Islet of Langerhans (tissue), 1 donor: Measurements from ENCODE around the gene HSPB8.

ENCODE experiments used
- FAIRE-seq: peaks from one replicate; lab custom pipeline; 2011; peaks lifted over from hg19 to GRCh38; lab: Jason Lieb, UNC

The HSPB8 gene, protein sequence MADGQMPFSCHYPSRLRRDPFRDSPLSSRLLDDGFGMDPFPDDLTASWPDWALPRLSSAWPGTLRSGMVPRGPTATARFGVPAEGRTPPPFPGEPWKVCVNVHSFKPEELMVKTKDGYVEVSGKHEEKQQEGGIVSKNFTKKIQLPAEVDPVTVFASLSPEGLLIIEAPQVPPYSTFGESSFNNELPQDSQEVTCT

DNA sequence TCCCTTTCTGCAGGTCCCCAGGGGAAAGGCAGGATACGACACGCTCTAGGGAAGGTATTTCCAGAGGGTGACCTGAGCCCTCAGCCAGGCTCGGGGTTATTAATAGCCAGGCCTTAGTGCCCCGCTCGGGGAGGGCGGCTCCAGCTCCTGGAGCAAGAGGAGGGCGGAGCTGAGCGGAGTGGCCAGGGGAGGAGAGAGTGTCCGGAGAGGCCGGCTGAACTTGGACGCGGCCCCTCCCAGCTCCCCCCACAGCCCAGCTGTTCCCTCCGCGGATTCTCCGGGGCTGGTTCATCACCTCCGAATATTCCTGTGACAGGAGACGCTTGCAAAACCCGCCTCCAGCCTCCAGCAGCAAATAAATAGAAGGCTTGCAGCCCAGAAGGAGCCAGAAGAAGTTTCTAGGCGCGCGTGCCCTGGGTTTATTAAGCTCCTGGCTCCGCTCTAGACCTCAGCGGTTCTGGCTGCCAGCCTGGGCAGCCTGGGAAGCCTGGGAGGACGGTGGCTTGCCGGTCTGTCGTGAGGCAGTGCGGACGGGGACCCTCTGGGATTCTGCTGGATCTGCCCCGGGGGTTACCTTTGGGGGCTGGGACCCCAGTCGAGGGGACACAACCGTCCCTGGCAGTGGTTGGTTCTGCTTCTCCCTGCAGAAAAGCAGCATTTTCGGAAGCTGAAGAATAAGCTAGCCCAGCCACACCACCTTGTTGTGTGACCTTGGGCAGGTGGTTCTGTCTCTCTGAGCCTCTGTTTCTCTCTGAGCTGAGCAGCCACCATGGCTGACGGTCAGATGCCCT is at the start of gene HSPB8:
HSPB8 (plus strand) TSS at position 388 of the 791 bp plus-strand sequence; CDS start at position 770, 382 bp downstream.
- no peak for FAIRE-seq

DNA sequence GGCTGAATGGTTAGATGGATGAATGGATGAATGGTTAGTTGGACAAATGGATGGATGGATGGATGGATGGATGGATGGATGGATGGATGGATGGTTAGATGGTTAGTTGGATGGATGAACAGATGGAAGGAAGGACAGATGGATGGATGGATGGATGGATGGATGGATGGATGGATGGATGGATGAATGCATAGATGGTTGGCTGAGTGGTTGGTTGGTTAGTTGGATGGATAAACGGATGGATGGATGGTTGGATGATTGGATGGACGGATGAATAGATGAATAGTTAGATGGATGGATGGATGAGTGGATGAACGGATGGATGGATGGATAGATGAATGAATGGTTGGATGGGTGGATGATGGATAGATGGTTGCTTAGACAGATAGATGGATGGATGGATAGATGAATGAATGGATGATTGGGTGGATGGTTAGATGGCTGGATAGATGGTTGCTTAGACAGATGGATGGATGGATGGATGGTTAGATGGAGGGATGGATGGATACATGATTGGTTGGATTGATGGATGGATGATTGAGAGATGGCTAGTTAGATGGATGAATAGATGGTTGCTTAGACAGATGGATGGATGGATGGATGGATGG is 48.8 kb upstream of the HSPB8 start:
- FAIRE-seq: no peak

DNA sequence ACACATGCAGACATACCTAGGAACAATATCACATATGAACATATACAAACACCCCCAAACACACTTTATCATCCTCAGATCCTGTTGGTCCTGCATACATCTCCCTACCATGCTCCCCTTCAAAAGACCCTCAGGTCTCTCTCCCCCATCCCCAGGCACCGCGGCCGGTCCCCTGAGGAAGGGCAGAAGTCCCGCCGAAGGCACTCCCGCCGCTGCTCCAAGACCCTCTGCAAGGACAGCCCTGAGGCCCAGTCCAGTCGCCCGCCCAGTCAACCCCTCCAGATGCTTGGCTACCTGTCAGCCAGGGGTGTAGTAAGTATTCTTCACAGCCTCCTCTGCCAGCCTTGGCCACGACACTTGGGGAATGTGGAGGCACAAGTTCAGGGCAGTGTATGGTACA is 48.2 kb upstream of the HSPB8 start:
- FAIRE-seq: no peak

DNA sequence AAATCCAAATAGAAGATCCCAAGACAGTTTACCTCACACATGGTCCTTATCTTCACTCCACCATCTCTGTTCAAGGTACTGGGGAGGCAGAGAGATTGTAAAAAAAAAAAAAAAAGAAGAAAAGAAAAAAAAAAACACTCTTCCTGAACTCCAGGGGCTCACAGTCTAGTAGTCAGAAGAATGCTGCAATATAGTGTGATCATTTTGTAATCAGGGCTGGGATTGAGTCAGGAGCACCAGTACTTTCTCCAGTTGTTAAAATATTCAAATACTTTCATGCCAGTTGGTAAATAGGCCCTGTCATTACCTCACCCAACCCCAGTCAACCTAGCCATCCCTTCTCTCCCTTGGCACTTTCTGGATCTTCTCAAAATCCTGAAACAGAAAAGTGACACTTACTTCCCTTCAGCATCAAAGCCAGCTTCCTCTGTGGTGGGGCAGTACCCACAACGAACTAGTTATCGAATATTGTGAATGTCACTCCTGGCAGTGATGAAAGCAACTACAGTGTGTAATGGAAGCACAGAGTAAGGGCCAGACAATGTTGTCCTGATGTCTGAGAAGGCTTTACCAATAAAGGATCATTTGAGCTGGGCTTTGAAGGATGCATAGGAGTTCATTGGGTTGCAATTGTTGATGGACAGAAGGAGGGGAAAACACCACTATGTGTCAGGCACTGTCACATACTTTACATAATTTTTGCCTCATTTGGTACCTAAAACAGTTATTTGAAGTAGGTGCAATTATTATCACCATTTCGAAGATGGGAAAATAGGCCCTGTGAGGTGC is 44.3 kb upstream of the HSPB8 start:
- FAIRE-seq: no peak

DNA sequence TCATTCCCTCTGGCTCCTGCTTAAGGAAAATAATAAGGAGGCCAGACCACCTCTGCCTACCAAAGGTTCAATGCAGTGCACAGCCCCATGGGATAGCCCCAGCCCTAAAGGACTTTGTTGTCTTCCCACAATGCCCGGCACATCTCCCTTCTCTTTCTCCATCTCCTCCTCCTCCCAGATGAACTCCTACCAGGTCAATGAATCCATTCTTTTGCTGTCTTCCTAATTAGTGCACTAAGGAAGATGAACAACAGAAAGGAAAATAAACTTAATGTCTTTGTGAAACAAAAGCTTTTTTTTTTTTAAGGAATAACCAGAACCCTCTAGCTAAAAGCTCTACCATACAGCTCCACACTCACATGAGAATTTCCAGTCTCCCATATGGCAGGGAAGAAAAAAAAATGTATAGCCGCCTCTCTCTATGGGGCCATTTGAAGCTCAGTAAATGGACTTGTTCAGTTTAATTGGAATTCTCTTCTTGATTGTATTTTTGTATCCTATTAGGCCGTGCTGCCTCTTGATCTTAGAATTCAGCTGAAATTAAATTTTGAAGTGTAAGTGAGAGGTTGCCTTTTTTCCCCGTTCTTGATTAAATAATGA is 41.8 kb upstream of the HSPB8 start:
- no peak for FAIRE-seq

DNA sequence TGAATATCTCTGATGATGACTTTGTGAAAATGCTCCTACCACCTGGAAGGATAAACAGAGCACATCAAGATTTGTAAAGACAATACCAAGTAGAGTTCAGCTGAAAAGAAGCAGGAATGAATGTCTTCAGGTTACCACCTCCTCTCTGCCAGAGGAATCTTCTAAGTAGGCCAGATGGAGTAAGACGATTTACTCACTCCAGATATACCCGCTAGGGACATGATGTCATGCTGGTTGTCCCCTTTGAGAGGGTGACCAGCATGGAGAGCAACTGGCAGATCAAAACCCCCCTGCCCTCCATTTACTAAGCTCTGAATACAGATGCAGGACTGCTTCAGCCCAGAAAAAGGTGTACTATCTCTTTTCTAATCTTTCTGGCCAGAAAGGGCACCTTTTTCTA is 39.3 kb upstream of the HSPB8 start:
- FAIRE-seq: no peak

DNA sequence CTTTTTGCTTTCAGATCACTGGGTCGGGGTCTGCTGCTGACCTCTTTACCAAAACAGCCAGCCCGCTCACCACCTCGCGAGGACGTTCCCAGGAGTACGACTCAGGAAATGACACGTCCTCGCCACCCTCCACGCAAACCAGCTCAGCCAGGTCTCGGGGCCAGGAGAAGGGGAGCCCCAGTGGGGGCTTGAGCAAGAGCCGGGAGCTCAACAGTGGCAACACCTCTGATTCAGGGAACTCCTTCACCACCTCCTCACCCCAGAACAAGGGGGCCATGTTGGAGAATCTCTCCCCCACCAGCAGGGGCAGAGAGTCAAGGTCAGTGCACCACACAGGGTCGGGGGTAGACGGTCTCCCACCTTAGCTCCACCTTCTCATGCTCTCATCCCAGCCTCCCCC is 33.4 kb upstream of the HSPB8 start:
- FAIRE-seq: no peak

DNA sequence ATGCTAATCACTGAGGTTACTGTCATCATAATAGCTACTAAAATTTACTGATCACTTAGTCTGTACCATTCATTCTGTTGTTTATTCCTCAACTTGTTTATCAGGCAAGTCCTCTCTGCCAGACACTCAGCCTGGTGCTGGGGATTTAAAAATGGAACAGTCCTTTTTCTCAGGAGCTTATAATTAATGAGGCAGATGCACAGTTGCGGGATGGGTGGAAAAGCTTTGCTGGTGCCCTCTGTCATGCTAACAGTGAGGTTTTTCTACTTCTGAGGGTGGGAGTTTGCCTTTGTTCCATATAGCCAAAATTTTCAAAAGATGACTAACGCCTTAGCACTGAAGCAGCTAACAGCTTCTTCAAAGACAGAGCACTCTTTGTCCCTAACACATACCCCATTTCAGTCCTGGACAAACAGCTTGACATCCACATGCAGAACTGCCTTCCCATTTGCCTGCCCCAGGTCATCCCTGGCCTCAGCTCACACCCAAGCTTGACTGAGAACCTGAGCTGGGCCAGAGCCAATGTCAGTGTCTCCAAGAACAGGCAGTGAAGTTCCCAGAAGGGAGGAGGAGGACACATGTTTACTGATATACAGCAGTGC is 30.8 kb upstream of the HSPB8 start:
- FAIRE-seq: no peak

DNA sequence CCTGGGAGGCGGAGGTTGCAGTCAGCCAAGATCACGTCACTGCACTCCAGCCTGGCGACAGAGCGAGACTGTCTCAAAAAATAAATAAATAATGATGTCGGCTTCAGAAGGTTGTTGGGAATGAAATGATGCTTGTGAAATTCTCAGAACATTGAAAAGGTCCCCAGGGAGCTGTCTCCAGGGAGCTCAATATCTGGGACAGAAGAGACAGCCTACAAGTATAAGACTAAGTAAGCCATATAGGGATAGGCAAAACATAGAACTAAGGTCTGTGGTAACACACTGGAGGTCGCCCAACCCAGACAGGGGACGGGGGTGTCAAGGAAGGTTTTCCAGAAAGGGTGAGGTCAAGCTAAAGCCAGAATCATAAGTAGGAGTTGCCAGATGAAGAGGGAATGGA is 29.5 kb upstream of the HSPB8 start:
- no peak for FAIRE-seq

DNA sequence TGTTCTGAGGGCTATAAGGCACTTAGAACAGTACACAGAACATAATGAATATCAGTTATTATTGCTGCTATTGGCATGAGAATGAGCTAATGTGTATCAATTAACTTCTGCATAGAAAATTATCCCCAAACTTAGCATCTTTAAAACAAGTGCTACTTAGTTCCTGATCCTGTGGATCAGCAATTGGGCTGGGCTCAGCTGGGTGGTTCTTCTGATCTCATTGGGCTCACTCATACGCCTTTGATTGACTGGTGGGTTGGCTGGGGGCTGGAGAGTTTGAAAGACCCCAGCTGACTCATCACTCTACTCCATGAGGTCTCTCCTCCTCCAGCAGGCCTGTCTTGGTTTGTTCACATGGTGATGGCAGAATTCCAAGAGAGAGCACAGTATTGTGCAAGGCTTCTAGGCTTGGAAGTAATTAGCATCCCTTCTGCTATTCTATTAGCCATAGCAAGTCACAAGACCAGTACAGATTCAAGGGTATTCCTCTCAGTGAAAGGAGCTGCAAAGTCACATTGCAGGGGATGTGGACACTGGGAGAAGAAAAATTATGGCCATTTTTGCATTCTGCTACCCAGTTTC is 27.2 kb upstream of the HSPB8 start:
- FAIRE-seq: no peak

DNA sequence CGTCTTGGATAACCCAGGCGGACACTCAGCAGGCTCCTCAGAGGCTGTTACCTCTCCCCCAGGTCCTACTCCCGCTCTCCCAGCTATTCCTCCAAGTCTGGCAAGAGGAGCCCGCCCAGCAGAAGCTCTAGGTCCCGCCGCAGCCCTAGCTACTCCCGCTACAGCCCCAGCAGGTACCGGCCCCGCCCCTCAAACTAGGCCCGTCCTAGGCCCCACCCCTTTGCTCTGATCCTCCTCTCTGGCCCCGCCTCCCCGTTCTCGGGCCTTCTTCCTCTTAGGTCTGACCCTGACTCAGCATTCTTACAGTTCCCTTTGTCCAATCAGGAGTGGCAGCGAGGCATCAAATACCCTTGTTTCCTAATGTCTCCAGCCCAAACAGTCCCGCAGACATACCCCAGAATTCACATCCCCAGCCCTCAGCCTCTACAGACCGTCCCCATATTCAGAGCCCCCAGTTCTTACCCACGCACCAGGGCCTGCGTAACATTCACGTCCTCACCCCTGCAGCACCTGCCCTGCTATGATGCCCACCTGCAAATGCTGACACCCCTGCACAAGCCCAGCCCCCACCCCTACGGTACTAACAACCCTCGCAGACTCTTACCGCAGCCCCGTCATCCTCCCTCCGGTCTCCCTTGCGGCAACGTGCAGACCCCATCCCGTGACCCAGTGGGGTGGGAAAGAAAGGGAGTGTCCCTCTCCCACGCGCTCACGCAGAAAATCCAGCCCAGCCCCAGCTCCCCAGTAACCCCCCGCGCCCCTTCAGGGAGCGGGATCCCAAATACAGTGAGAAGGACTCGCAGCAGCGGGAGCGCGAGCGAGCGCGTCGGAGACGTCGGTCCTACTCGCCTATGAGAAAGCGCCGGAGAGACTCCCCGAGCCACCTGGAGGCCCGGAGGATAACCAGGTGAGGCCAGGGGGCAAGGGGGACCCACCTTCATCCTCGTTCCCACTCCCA is 25.0 kb upstream of the HSPB8 start:
- no peak for FAIRE-seq

DNA sequence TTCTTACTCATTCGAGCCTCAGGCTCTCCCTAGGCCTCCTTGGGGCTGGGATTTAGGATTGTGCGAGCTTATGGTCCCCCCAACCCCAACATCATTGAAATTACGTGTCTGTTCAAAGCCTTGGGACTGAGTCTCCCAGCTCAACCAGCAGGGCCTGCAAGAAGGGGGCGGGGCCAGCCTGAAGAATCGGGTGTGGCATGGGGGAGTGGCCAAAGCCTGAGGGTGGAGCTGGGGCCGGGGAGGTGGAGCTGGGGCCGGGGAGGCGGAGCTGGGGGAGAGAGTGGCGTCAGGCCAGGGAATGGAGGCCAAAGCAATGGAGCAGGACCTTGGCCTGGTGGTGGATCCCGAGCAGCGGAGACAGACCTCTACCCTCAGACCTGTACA is 24.3 kb upstream of the HSPB8 start:
- no peak for FAIRE-seq

DNA sequence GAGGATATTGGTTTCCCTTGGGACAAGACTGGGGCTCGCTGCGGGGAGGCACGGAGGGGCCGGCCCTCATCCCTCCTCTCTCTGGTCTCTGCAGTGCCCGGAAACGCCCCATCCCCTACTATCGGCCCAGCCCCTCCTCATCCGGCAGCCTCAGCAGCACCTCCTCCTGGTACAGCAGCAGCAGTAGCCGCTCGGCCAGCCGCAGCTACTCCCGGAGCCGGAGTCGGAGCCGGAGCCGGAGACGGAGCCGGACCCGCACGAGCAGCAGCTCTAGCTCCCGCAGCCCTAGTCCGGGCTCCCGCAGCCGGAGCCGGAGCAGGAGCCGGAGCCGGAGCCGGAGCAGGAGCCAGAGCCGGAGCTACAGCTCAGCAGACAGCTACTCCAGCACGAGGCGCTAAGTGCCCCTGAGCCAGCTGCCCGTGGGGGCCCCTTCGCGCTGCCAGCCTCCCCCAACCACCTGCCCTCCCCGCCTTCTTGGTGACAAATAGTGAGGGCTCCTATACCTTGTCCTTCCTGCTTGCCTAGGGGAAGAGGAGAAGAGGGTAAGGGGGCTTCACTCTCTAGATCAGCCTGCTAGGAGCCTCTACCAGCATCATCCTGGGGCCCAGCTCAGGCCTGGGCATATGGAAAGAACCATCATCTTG is 22.2 kb upstream of the HSPB8 start:
- no peak for FAIRE-seq

DNA sequence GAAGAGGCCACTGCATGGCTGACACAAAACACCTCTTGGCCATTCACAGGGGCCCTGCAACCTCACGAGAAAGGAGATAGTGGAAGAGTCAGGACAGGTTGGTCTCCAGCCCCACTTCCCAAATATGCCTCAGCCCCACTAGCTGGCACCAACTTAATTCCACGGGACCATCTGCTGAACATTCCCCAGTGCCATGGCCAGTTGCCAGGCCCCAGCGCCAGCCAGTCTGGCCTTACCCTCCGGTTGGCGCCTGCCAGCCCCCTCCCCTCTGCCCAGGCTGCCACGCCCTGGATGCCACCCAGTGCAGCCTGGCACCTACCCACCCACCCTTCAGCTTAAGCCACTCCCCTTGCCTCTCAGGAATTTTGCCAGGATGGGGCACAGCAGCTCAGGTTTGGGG is 21.2 kb upstream of the HSPB8 start:
- no peak for FAIRE-seq

DNA sequence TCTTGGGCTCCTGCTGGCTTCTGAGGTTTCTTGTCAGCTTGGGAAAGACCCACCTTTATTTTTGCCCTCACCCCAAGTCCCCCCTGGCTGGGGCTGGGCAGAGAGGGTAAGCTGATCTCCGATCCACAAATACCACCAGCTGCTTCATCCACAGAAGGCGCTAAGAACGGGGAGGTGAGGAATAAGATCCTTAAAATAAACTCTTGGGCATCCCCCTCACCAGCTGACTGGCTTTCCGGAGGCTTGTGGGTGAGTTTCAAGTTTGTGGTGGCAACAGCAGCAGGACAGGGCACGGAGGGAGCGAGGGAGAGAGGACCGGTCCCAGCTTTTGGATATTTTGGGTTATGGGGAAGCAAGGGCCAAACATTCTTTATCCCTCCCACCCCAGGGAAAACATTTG is 20.8 kb upstream of the HSPB8 start:
- no peak for FAIRE-seq

DNA sequence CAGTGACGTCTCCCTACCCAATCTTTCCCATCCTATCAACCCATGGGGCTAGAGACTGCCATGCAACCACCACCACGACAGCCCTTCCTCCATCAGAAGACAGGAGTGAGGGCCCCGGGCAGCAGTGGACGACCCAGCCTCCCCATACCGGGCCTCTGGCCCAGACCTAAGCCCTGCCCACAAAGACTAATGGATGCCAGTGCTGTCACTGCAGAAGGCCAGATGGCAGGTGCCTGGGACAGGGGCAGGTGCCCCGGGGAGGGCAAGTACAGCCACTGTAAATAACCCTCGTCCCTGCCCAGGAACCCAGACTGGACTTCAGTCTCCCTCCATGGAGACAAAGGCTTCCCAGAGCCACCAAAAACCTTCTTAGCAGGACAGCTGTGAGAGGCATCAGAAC is 20.3 kb upstream of the HSPB8 start:
- no peak for FAIRE-seq

DNA sequence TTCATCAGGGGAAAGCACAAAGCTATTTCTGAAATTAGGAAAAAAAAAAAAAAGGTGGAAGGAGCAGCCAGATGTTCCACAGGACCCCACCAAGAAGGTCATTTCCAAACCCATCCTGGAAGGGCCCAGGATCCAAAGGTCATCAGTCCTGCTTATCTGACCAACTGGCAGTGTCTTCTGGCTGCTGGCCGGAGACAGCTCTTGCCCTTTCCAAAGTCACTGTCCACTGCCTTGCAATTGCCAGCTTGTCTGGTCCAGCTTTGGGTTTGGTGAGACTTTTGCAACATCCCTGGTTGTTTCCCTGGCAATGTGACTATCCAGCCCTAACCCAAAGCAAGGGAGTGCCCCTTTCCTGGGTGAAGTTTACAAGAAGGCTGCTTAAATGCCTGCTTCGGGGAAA is 18.9 kb upstream of the HSPB8 start:
- FAIRE-seq: no peak

DNA sequence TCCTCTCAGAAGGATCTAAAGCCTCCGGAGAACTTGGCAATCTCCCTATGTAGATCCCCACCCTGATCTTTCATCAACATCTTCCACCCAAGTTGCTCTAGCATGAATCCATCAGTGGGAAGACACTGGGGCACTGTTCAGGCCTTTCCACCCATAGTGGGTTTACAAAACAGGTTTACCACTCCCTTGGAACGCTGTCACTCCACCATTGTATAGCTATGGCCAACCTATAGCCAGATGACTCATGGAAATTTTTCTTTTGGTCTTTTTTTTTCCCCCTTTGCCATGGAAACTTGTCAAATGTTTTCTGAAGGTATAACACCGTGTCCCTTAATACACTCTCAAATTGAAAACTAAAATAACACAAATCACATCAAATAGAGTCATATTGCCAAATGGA is 10.8 kb upstream of the HSPB8 start:
- FAIRE-seq: no peak

DNA sequence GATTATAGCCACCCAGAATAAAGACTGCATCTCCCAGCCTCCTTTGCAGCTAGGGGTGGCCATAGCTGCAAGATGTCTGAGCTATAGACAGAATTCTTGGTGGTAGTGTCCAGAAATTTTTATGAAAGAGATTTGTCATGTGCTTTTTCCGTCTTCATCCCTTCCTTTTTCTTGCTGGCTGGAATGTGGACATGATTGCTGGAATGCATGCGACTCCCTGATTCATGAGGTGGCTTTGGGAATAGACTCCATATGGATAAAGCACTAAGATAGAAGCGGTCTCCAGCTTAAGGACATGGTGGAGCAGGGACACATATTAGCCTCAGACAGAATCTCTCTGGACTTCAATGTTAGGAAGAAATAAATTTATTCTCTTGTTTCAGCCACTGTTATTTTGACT is 10.0 kb upstream of the HSPB8 start:
- FAIRE-seq: no peak

DNA sequence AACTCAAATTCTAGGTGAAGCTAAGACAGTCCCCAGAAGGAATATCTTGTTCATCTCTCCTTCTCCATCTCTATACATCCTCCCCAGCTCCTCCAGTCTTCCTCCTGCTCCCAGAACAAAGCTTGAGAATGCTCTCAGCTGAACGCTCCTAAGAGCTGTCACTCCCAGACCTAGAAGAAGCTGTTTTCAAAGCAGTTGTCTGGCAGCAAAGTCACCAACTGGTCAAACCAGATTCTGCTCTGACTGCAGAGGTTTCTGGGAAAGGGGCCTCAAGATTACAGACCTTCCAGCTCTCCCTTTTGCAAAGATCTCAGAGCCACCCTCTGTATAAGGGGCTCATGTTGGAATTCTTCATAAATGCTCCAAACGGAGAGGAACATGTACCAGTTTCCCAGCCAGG is 9.6 kb upstream of the HSPB8 start:
- FAIRE-seq: no peak
